Testis (tissue), 2 donors: ENCODE data around the gene TSSK3.

Source experiments
- CTCF ChIP-seq, 3 experiments: fragments of 450-650 bp in 2 of 3; fragments of 200-600 bp in 1 of 3; sonication (generic) in 1 of 3; IDR thresholded peaks; one replicate each; pipeline ENCODE4 v1.5.1; 2016 to 2019; ENCODE audit warnings: antibody characterized with exemption in 3 of 3, mild to moderate bottlenecking in 2 of 3, moderate library complexity in 1 of 3
- POLR2A ChIP-seq: fragments of 450-650 bp; IDR thresholded peaks from one replicate; pipeline ENCODE4 v1.6.1; 2017; ENCODE audit warnings: antibody characterized with exemption, mild to moderate bottlenecking, moderate library complexity

- TF ChIP-seq CTCF (IDR thresholded peaks at IDR 0.05) (no peak), POLR2A (no peak)
These were observed 8.9 kb upstream of the TSSK3 start for GRCh38 chr1:32353431-32353830.
